ENCODE measurements around the gene FYCO1. TPM values are rescaled to one million over a fixed set of nuclear protein-coding genes. Genes with fewer than 3 reads are reported as not detected.

The FYCO1 gene
- total and polyA plus RNA-seq, 2 of the 8 experiments (the other 6 are each of a cell fraction or from before 2014, with no cell fraction given) = 4.8 to 10.8 TPM

GRCh38 chr3:45997942-45998341, 2.3 kb upstream of the FYCO1 start (continued):
- TF ChIP-seq CHD7 (IDR thresholded peaks at IDR 0.05; ENCODE audit: insufficient replicate concordance, low read length) (no peak), SRF (IDR thresholded peaks at IDR 0.05; ENCODE audit: low read depth, low read length) (no peak), TAF7 (optimal IDR thresholded peaks at IDR 0.05; ENCODE audit: borderline replicate concordance, low read depth, low read length) (no peak), CHD2 (IDR thresholded peaks at IDR 0.05; ENCODE audit: low read length) (no peak), KDM1A (IDR thresholded peaks at IDR 0.05; ENCODE audit: borderline replicate concordance, low read length) (no peak), BRCA1 (IDR thresholded peaks at IDR 0.05; ENCODE audit: low read depth, low read length) (no peak), POU5F1 (IDR thresholded peaks at IDR 0.05; ENCODE audit: low read depth, low read length) (no peak), CBX8 (IDR thresholded peaks at IDR 0.05; ENCODE audit: borderline replicate concordance, low read depth, low read length) (no peak), KDM5A (IDR thresholded peaks at IDR 0.05; ENCODE audit: low read length) (no peak), SIRT6 (IDR thresholded peaks at IDR 0.05; ENCODE audit: low read length) (no peak)
